SU-DHL-6 (cell line): ENCODE data around the gene SPAG7.

Experiments used
- EZH2phosphoT487 ChIP-seq: fragments of 200-600 bp; sonication (generic), shearing (Covaris generic); conservative IDR thresholded peaks from 2 replicates; pipeline ENCODE4 v1.6.1; 2018; ENCODE audit warnings: mild to moderate bottlenecking, antibody characterized with exemption, low read length, moderate library complexity, mixed read lengths
- TF ChIP-seq, protein P1 (sequence below): fragments of 200-600 bp; sonication (generic); IDR thresholded peaks from one replicate; pipeline ENCODE4 v1.5.1; 2017; ENCODE audit warnings: antibody characterized with exemption, mild to moderate bottlenecking, low read length, moderate library complexity; ENCODE audit not compliant: insufficient read depth, poor library complexity, severe bottlenecking

- TF ChIP-seq, protein P1, sequence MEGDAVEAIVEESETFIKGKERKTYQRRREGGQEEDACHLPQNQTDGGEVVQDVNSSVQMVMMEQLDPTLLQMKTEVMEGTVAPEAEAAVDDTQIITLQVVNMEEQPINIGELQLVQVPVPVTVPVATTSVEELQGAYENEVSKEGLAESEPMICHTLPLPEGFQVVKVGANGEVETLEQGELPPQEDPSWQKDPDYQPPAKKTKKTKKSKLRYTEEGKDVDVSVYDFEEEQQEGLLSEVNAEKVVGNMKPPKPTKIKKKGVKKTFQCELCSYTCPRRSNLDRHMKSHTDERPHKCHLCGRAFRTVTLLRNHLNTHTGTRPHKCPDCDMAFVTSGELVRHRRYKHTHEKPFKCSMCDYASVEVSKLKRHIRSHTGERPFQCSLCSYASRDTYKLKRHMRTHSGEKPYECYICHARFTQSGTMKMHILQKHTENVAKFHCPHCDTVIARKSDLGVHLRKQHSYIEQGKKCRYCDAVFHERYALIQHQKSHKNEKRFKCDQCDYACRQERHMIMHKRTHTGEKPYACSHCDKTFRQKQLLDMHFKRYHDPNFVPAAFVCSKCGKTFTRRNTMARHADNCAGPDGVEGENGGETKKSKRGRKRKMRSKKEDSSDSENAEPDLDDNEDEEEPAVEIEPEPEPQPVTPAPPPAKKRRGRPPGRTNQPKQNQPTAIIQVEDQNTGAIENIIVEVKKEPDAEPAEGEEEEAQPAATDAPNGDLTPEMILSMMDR = no peak
- TF ChIP-seq EZH2phosphoT487 = no peak
Observed at GRCh38 chr17:5014357-5014756, 46.7 kb upstream of the SPAG7 start.
